Ecto neural progenitor cell (in vitro differentiated cells): ENCODE results near the gene AQP12B.

Source experiments
- DNase-seq: peaks from one replicate; pipeline ENCODE4 v3.0.0-alpha.2; 2018; ENCODE audit warnings: low spot score

AQP12B gene

DNA sequence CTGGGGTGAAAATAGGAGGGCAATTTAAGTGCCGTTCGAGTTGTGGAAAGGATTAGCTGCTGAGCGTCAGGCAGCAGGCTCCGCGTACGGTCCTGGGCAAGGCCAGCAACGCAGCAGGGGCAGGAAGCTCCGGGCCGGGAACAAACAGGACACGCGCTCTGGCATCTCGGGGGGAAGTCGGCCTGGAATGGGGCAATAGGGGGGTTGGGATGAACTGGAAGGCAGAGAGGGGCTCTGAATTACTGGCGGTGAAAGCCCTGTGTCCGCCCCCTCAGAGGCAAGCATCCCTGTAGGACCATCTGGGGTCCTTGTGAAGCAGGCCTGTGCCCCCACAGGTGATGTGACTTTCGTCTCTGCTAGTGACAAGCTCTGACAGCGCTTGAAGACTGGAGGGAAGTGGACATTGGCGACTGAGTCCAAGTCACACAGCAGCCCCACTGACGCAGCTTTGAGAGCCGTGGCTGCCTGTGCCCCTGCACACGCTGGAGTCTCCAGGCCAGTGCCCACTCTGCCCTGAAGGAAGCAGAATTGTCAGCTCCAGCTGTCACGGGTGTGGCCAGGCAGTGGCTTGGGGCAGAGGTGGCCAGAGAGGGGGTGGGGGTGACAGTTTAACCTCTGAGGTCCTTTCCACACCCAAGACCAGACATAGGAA is 35.1 kb downstream of the AQP12B start:
- peak; percentile 47 for DNase-seq

DNA sequence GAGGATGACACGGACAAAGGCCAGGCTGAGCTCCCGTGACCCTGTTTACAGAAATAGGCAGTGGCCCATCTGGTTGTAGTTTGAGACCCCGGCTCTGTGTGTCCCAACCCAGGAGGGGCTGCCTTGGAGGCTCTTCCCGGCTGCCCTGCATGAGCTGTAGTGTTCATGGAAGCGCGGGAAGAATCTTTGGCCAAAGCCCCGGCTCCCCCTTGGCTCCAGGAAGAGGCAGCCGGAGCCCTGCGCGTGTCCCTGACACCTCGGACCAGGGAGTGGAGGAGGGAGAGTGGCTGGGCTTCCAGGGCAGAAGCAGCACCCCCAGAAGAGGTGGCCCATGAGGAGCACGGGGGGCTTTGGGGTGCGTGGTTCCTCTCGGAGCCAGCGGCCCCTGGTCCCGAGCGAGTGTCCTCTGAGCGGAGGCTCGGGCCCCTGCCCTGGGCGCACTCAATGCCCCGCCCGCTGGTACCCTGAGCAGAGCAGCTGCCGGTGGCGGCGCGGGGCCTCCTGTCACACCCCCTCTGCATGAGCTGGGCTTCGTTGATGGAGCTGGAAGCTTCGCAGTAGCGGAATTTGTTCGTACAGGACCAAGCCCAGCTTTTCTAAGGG is 35.7 kb downstream of the AQP12B start:
- peak; percentile 37 for DNase-seq

DNA sequence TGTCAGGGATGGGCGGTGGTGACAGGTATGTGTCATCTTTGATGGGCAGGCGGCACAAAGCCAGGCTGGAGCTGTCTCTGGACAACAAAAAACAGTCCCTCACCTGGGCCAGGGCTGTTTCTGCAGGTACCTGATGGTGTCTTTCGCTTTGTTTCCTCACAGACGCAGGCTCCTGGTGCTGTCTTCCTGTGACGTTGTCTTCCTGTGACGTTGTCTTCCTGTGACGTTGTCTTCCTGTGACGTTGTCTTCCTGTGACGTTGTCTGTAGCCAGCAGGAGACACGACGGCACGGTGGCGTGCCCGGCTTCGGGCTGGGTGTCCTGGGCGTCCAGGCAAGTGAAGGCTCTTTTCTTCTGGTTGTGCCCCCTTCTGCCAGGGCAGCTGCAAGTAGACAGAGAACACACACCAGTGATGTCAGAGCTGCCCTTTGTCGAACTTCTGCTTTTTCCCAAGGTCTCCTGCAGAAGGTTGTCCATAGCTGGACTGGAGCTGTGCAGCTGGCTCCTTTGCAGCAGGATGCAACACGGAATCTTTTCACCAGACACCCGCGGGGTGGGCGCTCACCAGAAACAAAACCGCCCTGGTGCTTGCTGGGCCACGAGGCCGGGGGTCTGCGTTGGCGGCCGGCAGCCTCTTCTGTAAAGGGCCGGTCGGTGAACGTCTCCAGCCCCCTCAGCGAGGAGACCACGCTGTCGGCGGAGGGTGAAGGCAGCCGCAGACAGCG is 36.3 kb downstream of the AQP12B start:
- DNase-seq = peak; percentile 41

DNA sequence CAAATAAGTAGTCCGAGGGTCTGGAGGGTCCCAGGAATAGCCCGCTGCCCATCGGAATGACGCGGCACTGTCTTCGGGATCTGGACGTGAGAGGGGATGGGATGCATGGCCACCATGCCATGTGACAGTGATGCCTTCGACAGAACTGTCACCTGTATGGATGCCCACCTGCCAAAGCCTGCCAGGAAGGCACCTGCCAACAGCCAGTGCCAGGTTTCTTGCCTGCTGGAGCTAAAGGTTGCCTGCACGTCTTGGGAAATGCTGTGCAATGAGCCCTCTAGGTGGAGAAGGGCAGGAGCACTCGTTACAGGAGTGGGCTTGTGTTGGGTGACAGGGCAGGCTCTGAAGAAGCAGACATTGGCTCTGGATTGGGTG is 36.9 kb downstream of the AQP12B start:
- DNase-seq = peak; percentile 33

DNA sequence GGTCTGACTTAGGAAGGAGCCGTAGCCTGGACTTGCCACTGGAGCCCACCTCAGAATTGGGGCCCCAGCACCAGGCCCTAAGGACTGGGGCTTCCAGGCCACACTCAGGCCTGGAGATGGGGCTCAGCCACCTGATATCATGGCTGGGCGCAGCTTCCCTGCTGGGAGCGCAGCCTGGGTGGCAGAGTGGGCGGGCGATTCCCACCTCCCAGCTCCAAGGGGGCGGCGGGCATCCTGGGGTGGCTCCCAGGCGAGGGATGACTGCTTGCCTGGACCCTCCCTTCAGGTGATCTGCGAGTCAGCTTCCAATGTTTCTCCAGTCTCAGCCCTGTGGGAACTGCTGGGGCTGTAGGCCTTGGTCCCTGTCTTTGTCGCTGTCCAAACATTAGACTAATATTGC is 37.3 kb downstream of the AQP12B start:
- DNase-seq = peak; percentile 29

DNA sequence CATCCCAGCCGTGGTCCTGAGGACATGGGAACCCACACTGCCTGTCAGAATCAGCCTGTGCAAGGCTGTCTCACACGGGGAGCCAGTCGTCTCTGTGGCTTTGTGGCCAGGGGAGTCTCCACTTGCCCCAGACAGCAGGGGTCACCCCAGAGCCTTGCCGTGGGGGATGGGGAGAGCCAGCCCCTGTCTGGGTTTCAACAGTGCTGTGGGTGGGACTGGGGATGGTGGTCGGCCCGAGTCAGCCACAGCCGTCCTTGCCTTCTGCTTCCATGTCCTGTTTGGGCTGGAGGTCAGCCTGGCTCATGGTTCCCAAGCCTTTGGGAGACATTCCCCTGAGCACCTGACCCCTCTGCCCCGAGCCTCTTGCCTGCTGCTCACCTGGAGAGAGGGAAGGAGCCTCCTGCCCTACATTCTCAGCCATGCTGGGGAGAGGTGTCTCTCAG is 37.8 kb downstream of the AQP12B start:
- DNase-seq = peak; percentile 46

DNA sequence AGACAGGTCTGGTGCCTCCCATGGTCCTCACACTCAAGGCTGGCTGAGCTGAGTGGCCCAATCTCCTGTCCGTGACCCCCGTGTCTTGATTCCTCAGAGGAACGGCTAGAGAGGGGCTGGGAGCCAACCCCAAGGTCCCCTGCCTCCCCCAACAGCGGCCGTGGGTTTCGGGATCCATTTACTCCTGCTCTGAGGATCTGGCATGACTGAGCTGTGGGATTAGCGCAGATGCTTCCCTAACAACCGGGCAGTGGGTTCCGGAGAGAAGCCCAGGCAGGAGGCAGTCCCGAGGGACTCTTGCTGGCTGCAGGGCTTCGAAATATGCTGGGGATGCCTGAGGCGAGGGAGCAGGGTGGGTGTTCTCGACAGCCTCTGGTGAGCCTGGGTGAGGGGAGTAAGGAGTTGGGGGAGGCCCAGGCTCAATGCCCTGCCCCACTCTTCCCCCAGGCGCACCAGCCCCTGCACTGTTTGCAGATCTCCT is 38.5 kb downstream of the AQP12B start:
- DNase-seq = no peak

DNA sequence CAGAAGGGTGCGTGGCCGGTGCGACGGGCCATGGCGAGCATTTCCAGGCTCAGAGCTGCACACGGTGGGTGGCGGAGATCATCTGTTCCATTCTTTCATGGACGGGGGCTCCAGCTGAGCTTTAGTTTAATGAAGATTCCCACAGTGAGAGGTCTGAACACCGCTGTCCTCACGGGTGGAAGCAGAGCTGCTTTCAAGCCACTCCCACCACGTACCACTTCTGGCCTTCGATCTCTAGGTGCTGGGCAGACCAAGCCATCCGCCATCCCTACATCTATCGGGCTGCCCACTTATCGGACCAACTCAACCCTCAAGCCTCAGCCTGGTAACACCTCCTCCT is 38.9 kb downstream of the AQP12B start:
- DNase-seq = peak; percentile 43

DNA sequence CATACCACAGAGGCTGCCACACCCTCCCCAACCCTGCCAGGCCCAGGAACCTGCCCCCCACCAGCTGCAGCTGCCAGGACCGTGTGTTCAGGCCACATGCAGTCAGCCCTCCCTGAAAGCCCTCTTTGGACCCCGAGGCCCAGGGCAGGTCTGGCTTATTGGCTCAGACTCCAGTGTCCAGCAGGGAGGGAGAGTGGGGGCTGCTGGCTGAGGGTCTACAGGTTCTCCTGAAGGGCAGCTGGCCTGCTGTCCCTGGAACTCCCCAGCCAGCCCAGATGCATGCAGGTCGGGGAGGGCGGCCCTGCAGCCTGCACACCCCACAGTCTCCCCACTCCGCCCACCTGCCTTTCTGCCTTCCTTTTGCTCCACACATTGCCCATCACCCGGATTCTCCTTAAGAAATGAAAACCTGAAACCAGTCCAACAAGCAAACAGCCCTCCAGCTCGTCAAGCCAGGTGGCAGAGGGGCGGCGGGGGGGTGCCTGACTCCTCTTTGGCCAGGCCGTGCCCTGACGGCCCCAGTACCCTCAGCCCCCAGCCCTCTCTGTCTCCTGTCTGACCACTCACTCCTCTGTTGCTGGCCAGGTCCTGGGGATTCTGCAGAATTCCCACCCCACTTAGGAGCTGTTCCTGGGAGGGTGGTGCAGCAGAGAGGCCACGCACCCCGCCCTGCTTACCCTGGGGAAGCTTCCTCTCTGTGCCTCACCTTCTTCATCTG is 39.4 kb downstream of the AQP12B start:
- DNase-seq = peak; percentile 41

DNA sequence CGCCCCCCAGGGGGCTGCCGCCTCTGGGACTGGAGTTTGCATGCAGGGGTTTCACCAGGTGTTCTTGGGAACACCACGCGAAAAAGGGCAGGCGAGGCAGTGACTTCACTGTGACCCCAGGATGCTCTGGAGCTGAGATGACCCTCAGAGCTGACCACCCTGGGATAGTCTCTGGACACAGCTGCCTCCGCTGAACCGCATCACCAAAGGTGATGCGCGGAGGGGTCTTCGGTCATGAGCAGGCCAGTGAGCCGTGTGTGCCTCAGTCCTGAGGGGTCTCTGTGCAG is 39.9 kb downstream of the AQP12B start:
- peak; percentile 46 for DNase-seq

DNA sequence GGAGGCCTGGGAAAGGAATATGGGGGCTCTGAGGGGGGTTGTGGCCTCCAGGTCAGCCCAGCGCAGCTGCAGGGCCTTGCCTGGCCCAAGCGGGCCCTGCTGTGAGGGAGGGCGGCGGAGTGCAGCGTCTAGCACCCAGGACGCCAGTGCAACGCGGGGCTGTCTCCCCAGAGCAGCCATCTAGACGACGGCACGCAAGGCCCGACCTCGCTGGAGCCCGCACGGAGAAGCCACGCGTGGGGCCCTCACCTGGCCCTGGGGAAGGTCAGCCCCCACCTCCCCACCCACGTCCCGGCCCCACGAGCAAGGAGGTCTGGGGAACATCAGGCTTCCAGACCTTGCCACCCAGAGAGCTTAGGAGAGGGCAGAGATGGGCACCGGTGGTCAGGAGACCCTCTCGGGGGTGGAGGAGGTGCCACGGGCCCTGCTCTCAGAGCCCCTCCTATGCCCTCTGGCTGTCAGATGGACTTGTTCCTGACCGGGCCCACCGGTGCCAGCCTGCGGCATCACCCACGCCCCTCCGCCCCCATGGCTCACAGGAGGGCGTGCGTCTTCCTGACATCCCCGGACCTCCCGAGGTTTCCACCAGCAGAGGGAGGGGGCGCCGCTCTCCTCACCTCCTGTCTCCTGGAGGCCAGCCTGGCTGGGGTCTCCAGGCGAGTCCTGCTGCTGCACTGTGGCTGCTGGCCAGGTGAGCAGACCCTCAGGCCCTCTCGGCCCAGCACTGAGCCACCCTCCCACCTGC is 40.5 kb downstream of the AQP12B start:
- DNase-seq = peak; percentile 43

DNA sequence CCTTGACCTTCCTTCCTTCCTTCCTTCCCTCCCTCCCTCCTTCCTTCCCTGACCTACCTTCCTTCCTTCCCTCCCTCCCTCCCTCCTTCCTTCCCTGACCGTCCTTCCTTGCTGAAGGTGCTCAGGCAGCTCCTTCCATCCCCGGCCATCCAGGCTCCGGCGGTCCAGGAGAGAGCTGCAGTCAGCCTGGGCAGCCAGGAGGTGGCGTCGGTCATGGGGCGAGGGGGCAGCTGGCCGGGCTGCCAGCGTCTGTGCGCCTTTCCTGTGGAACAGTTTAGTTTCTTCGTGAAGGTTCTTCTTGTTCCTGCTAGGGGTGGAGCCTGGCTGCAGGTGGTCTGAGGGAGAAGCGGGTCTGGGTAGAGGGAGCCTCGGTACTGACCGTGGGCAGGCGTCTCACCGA is 41.7 kb downstream of the AQP12B start:
- DNase-seq = peak; percentile 76

DNA sequence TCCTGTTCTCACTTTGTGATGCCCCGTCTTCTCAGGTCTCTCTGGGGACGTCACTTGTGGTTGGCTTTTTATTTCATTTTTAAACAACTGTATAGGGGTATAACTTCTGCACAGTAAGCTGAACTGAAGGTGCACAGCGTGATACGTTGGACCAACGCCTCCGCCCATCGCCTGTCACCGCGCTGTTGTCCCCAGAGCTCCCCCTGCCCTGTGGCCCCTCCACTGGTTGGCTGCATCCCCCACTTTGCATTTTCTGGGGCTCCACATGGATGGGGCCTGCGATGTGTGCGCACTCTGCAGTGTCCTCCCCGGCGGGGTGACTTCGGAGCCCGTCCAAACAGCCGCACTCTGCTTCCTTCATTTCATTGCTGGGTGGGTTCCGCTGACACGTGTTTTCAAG is 43.1 kb downstream of the AQP12B start:
- no peak for DNase-seq

DNA sequence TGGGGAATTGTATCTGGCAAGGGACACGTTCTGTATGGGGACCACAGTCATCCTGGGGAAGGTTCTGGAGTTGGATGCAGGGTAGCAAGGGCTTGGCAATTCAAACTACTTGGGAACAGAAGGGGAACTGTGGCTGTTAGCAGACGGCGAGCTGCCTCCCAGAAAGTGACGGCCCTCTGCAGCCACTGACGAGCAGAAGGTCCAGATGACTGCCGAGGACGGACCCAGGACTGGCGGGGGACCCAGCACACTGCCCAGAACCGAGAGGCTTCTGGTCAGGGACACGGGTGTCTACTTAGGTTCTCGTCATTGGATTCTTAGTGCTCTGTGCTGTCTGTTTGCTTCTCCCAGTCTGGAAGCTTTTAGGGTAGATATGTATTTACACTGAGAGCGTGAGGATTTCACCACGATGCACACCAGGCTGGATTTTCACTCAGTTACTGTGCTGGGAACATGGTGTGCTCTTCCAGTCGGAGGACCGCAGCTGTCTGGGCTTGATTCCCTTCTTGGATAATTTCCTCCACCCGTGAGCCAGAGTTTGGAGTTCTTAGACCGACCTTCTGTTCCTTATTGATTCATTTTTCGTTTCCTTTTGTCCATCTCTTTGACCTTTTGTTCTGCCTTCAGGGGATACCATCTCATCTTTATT is 44.0 kb downstream of the AQP12B start:
- peak; percentile 35 for DNase-seq

DNA sequence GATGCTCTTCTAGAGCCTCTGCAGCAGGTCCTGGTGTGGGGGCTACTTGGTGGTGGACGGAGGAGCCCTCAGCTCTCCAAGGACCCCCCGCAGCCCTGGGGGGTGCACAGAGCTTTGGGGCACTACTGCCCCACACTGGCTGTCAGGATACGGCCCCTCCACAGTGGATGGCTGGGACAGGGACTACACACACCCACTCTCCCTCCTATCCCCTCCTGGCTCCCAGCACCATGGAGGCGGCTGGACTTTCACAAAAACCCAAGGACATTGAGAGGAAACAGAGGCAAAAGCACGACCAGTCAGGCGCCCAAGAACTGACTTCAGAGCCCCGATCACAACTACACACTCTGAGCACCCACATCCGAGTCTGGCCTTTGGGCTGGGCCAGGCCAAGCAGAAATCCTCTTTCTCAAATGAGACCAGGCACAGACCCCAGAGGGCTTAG is 44.8 kb downstream of the AQP12B start:
- DNase-seq = peak; percentile 27

DNA sequence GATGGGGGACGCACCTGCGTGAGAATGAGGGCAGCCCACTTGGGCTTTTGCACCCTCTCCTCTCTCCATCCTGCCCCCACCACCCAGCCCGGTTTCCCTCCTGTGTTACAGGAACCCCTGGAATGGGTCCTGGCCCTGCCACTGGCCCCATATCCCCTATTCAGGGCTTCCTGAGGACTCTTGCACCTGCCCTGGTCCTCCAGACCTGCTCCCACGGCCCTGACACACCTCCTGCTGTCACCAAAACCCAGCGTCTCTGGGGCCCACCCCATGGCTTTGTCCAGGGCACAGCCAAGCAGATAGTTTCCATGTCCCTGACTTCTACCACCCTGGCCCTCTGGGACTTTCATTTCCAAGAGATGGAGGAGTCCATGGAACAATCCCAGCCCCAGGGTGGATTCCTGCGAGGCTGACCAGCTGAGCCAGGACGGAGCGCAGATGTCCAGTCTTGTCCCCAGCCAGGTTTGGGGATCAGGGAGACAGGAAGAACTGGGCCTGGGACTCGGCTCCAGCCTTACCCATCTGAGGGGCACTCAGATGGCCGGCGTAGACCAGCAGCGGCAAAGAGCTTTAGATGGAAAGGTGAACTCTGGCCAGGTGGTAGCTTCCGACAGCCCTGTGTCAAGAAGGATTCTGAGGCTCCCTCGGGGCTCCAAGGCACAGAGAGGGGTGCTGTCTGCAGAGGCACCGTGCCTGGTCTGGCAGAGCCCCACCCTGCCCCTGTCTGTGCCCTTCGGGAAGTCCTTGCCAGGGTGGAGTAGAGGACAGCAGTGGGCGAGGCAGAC is 45.4 kb downstream of the AQP12B start:
- DNase-seq = no peak

DNA sequence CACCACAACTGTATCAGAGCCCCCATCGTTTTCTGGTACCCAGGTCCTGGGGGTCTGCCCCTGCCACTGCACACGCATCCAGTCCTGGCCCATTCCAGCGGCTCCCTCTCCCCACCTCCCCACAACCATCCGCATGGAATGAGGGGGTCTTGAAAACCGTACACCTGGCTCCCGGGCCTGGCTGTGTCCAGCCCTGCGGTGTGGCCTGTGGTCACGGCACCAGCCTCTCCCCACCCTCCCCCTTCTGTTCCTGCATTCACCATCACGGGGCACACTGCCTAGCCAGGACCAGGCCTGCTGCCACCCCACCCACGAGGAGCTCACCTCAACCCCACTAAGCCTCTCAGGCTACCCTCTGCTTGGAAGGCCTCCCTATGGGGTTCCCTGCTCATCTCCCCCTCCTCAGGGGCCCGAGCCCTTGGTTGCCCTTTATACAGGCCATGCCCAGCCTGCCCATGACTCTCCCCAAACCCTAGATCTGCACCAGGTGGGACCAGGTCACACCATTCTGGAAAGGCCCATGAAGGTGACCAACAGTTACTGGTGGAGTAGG is 46.0 kb downstream of the AQP12B start:
- DNase-seq = no peak

DNA sequence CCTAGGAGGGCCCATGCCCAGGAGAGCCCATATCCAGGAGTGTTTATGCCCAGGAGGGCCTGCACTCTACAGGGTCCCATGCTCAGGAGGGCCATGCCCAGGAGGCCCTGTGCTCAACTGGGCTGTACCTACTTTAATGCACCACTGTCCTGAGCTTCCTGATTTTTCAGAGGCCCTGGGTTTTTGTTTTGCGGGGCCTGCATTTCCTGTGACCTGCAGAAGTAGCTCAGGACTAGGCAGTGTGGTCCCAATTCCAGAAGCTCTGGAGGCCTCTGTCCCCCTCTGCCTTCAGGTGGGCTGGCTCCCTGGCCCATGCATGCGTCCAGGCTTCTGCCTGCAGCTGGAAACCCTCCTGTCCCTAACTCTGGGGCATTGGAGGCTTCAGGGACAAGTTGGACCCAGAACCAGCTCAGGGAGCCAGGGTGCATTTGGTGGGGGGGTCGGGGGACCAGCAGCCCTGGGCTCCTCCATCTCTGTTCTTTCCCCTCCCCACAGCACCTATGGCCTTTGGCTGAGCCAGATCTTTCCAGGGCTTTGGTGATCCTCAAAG is 46.6 kb downstream of the AQP12B start:
- peak; percentile 31 for DNase-seq

DNA sequence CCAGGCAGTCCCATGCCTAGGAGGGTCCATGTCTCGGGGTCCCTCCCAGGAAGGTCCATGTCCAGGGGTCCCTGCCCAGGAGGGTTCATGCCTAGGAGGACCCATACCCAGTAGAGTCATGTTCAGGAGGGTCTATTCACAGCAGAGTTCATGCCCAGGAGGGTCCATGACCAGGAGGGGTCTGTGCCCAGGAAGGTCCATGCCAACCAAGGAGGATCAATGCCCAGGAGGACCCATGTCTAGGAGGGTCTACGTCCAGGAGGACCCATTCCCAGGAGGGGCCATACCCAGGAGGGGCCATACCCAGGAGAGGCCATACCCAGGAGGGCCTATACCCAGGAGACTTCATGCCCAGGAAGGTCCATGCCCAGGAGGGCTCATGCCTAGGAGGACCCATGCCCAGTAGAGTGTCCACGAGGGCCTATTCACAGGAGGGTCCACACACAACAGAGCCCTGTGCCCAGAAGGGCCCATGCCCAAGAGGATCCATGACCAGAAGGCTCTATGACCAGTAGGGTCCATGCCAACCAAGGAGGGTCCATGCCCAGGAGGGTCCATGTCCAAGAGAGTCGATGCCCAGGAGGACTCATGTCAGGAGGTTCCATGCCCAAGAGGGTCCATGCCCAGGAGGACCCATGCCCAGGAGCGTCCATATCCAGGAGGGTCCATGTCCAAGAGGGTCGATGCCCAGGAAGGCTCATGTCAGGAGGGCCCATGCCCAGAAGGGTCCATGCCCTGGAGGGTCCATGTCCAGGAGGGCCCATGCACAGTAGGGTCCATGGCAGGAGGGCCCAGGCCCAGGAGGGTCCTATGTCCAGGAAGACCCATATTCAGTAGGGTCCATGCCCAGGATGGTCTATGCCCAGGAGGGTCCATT is 47.3 kb downstream of the AQP12B start:
- DNase-seq = peak; percentile 25
